WTC11 (cell line): ENCODE data around the gene FAM20A.

Source experiments
- ESRRA ChIP-seq: sonication (generic); formaldehyde crosslinking; IDR thresholded peaks from 2 replicates; pipeline ENCODE4 v1.8.1; 2022; ENCODE audit warnings: mild to moderate bottlenecking, missing genetic modification reagents, borderline replicate concordance
- SMAD3 ChIP-seq: sonication (generic); formaldehyde crosslinking; IDR thresholded peaks from 2 replicates; pipeline ENCODE4 v1.8.0; 2022; ENCODE audit warnings: missing genetic modification reagents, mild to moderate bottlenecking, borderline replicate concordance
- TF ChIP-seq, protein P1 (sequence below): fragments of 200-600 bp; IDR thresholded peaks from 2 replicates; pipeline ENCODE4 v1.8.0; 2022; ENCODE audit warnings: antibody characterized with exemption
- TF ChIP-seq, protein P2 (sequence below): sonication (generic); formaldehyde crosslinking; IDR thresholded peaks from 2 replicates; pipeline ENCODE4 v1.8.1; 2022; ENCODE audit warnings: low read depth, mild to moderate bottlenecking, moderate library complexity, missing genetic modification reagents, borderline replicate concordance
- TF ChIP-seq, protein P3 (sequence below): sonication (generic); formaldehyde crosslinking; conservative IDR thresholded peaks from 2 replicates; pipeline ENCODE4 v1.8.1; 2022; ENCODE audit warnings: mild to moderate bottlenecking, missing genetic modification reagents

DNA sequence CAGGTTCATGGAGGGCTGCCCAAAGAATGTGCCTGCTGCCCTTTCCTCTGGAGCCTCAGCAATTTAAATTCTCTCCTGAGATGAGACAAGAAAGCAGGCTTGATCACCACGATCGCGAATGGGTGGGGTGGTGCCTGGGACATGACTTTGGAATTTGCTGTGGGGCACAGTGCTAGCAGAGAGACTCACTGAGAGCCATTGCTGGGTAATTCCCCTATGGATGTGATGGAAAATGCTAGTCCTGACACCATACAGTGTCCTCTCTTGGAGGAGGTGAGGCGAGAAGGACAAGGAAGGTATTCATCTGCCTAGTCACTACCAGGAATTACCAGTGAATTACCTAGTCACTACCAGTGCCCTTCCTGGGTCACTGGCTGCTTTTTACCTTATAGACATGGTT, 15.5 kb downstream of the FAM20A start:
- TF ChIP-seq, protein P1, sequence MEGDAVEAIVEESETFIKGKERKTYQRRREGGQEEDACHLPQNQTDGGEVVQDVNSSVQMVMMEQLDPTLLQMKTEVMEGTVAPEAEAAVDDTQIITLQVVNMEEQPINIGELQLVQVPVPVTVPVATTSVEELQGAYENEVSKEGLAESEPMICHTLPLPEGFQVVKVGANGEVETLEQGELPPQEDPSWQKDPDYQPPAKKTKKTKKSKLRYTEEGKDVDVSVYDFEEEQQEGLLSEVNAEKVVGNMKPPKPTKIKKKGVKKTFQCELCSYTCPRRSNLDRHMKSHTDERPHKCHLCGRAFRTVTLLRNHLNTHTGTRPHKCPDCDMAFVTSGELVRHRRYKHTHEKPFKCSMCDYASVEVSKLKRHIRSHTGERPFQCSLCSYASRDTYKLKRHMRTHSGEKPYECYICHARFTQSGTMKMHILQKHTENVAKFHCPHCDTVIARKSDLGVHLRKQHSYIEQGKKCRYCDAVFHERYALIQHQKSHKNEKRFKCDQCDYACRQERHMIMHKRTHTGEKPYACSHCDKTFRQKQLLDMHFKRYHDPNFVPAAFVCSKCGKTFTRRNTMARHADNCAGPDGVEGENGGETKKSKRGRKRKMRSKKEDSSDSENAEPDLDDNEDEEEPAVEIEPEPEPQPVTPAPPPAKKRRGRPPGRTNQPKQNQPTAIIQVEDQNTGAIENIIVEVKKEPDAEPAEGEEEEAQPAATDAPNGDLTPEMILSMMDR = no peak
- TF ChIP-seq SMAD3 (no peak), ESRRA (CRISPR knock-in tag) (no peak)
- TF ChIP-seq, protein P2, sequence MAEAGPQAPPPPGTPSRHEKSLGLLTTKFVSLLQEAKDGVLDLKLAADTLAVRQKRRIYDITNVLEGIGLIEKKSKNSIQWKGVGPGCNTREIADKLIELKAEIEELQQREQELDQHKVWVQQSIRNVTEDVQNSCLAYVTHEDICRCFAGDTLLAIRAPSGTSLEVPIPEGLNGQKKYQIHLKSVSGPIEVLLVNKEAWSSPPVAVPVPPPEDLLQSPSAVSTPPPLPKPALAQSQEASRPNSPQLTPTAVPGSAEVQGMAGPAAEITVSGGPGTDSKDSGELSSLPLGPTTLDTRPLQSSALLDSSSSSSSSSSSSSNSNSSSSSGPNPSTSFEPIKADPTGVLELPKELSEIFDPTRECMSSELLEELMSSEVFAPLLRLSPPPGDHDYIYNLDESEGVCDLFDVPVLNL = no peak
- TF ChIP-seq, protein P3, sequence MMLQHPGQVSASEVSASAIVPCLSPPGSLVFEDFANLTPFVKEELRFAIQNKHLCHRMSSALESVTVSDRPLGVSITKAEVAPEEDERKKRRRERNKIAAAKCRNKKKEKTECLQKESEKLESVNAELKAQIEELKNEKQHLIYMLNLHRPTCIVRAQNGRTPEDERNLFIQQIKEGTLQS (CRISPR knock-in tag) = no peak
